HG02981 (cell line): ENCODE measurements around the gene MSX2.
"Not testable (repeated sequence)": the region's sequence is repeated elsewhere in the genome, so short reads cannot be mapped to it uniquely, and the experiment has no call there.

Experiments used
- ATAC-seq: cut with Tn5 transposase; IDR thresholded peaks from one replicate; pipeline ENCODE4 v1.9.1; 2021; ENCODE audit warnings: mild to moderate bottlenecking, moderate library complexity; ENCODE audit not compliant: unreplicated experiment

The MSX2 gene

DNA sequence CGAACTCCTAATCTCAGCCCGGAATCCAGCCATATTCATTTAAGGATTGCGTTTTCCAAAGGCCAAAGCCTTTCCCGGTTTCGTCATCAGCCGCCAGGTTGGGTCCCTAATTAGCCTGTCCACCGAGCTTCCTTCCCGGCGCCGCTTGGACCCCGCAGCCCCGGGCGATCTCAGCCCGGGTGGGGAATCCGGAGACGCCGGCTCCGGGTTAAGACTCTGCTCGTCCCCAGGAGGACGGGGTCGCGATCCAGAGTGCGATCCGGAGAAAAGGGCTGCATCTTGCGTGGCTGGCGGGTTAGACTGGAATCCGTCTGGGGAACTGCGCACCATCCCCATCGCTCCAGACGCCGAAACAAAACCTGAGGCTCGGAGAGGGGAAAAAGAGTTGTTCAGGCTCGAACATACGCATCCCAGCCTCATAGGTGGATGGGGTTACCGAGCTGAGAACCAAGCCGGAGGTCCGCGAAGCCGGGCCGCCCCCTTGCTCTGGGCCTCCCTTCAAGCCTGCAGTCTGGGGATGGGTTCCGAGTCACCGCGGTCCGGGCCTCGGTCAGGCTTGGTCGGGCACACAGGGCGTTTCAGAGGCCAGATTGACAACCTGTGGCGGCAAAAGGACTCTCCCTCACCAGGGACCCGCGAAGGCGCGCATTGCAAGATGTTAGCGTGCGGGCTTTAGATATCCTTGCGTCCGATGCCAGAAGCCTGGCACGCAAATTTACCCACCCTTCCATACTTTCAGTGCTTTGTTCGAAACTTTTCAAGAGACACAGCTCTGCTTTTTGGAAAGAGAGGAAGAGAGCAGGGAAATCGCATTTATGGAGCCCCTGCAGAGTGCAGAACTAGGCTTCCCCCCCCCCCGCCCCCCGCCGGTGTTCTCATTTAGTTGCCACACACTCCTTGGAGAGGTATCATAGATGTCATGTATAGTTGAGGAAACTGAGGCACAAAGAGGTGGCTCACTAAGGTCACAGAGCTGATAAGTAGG, 7.9 kb downstream of the MSX2 start:
- no peak for ATAC-seq

DNA sequence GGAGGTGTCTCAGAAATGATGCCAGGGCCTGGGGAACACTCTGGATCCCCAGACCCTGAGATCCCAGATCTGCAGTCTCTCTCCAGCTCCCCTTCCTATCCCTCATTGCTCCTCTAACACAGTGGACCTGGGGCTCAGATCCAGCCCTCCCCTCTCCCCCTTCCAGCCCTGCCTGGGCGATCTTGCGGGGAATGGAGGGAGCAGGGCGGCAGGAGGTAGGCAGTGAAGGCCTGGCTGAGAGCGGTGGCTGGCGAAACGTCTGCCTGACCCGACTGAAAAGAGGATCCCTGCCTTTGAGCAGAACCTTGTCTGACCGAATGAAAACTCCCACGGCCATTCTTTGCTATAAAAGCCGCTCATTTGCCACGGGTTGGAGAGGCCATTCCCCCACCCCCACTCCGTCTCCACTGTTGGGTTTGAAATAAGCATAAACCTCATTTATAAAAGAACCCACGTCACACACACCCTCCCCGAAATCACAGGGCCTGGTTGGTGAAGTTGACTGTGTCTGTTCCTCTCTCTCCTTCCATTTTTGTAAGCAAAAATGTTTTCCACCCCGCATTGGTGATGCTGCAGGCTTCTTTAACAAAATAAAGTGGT, 8.8 kb downstream of the MSX2 start:
- no peak for ATAC-seq

- no peak for ATAC-seq
Measured at GRCh38 chr5:174733836-174734235, 9.5 kb downstream of the MSX2 start.

DNA sequence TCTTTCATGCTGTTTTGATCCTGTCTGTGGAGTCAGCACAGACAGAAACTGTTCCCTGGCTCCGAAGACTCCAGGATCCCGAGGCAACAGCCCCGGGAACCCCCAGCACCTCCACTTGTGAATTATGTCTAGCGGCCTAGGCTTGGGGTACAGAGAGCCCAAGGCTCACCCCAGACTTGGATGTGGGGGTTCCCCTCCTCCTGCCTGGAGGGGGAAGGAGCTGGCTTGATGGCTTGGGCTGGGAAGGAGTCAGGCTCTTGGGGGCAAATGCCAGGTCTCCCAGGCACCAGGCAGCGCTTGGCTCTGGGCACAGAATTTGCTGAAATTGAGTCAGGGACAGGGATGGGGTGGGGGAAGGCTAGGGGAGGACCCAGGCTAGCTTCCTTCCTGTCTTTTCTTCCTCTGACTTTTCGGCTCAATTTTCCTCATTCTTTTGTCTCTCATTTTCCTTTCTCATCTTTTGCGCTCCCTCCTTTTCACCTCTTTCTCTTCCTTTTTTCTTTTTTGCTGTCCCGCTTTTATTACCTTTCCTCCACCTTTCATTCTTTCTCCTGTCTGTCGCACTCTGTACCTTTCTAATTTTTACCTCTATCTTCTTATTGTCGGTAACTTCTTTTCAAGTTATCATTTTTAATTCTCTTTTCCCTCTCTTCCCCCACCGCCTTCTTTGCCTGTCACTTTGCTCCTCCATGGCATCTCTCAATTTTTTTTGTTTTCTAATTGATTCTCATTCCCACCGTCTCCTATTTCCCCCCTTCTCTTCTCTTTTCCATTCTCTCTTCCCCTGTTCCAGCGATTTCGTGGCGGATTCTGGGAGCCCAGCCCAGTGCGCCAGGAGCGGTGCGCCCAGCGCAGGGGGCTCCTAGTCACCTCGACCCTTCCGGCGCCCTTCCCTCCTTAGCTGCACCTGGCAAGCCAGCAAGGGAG, 10.5 kb downstream of the MSX2 start:
- ATAC-seq, result no peak

DNA sequence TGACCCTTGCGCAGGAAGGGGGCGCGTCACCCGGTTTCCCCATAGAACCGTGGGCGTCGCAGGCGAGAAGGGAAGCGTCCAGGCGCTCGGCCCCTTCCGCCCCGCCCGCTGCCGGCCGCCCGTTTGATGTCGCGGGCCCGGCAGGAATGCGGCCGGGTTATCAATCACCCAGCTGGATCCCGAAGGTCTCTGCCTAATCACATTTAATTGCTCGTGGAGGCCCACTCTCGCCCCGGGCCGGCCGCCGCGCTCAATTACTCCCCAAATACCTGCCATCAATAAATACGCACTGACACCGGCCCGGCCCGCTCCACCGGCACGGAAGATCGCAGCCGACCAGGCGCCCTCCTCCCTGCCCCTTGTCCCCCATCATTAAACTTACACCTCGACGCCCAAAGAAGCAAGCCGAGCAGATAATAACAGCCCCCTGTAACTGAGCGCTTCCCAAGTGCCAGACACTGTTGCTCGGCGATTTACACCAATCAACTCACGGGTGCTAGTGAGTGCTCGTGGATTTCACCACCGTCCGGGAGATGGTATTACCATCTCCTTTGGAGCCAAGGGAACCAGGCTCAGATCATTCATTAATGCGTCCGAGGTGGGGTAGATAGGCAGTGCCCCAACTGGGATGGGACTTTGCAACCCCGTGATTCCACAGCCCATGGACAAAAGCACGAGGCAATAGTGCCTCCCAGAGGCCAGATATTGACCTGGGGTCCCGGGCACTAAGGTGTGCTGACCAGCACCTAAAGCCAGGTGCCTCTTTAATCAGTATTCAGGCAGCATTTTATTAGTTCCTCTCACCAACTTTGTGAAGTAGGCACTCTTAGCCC, 11.3 kb downstream of the MSX2 start:
- no peak for ATAC-seq

- ATAC-seq, result no peak
Measured at GRCh38 chr5:174736331-174736721, 11.9 kb downstream of the MSX2 start.

- ATAC-seq, result no peak
Measured at GRCh38 chr5:174736777-174737176, 12.4 kb downstream of the MSX2 start.

GRCh38 chr5:174737330-174737729, 12.9 kb downstream of the MSX2 start:
- ATAC-seq, result no peak

- no peak for ATAC-seq
Measured at GRCh38 chr5:174741352-174741751, 17.0 kb downstream of the MSX2 start.

DNA sequence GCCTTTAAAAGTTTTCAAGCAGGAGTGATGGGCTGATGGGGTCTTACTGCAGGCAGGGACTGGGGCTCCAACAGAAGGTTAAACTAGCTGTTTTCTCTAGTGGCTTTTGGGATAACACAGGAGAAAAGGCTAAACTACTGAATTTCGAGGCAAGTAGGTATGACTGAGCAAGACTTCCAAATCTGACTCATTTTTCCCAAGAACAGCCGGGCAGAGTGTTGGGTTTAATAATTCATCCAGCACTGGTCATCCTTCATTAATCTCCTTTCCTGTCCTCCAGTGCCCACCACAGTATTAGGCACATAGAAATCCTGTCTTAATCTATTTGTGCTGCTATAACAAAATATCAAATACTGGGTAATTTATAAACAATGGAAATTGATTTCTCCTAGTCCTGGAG, 20.5 kb downstream of the MSX2 start:
- no peak for ATAC-seq

DNA sequence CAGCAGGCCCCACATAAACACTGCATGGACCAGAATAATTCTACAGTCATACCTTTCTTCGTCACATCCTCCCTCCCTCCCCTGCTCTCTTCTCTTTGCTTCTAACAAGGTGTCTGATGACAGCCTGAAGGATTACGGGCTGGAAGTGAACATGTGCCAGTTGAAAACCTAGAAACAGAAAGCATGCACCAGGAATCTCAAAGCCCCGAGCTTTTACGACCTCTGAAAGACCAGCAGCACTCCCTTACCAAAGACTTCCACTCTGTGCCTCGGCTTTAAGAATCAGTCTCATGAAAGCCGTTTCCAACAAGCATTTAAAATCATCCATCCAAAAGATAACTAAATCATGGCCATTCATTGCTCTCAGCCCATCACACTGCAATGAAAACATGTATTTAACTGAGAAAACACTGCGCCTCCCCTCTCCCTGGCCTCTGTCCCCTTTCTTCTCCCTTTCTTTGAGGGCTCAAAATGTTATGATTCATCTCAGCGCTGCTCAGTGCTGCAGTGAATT, 21.3 kb downstream of the MSX2 start:
- ATAC-seq, result no peak

- no peak for ATAC-seq
Measured at GRCh38 chr5:174750711-174751110, 26.3 kb downstream of the MSX2 start.

DNA sequence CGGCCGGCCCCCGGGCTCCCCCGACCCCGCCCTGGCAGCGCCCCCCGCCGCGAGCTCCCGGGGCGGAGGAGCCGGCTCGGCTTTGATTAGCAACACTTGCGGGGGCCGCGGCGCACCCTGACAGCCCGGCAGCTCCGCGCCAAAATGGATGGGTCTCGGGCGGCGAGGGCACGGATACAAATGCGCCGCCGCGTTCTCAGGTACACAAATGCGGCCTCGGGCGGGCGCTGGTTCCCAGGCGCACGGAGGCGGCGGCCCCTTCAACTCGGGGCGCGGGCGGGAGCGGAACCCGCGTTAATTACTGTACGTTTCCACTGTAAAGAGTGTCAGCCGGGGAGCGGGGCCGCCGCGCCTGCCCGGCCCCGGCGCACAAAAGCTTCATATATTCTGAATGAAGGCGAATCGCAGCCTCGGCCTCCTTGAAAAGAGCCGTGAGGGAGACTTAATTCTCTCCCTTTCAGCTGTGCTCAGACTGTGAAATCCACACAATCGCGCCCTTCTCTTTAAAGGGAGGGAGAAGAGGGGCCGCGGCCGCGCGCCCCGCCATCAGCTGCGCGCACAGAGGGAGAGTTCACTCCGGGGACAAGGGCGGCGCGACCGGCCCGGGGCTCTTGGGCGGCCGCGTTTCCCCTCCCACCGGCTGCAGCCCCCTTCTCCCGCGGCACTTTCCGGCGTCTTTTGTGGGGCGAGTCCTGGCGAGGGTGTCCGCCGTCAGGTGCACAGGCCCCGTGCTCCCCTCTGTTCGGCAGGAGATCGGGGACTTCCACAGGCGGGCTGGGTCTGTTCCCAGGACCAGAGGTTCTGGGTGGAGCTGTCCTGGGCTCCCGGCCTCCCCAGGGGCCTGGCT, 27.0 kb downstream of the MSX2 start:
- ATAC-seq, result no peak

GRCh38 chr5:174752121-174752520, 27.7 kb downstream of the MSX2 start:
- ATAC-seq, result no peak

DNA sequence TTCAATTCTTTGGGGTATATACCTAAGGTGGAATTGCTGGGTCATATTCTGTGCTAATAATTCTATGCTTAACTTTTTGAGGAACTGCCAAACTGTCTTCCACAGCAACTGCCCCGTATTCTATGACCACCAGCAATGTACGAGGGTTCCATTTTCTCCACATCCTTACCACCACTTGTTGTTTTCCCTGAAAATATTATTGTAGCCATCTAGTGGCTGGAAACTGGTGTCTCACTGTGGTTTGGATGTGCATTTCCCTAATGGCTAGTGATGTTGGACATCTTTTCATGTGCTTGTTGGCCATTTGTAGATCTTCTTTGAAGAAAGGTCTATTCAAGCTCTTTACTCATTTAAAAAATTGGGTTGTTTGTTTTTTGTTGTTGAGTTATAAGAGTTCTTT, 30.7 kb downstream of the MSX2 start:
- no peak for ATAC-seq

- no peak for ATAC-seq
Measured at GRCh38 chr5:174759091-174759490, 34.7 kb downstream of the MSX2 start.

- ATAC-seq, result no peak
Measured at GRCh38 chr5:174760721-174761120, 36.3 kb downstream of the MSX2 start.

DNA sequence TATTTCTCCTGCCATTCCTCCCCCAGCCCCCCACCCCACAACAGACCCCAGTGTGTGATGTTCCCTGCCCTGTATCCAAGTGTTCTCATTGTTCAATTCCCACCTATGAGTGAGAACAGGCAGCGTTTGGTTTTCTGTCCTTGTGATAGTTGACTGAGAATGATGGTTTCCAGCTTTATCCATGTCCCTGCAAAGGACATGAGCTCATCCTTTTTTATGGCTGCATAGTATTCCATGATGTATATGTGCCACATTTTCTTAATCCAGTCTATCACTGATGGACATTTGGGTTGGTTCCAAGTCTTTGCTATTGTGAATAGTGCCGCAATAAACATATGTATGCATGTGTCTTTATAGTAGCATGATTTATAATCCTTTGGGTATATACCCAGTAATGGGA, 37.0 kb downstream of the MSX2 start:
- not testable (repeated sequence) for ATAC-seq

- no peak for ATAC-seq
Measured at GRCh38 chr5:174764309-174764708, 39.9 kb downstream of the MSX2 start.
